HG03108 (cell line): Measurements from ENCODE around the gene DPP6.

ENCODE experiments used
- ATAC-seq: cut with Tn5 transposase; IDR thresholded peaks from one replicate; pipeline ENCODE4 v1.9.1; 2021; ENCODE audit warnings: moderate library complexity; ENCODE audit not compliant: unreplicated experiment

Gene DPP6

GRCh38 chr7:154330318-154330717 lies 278.1 kb downstream of the DPP6 start:
- ATAC-seq, result no peak

DNA sequence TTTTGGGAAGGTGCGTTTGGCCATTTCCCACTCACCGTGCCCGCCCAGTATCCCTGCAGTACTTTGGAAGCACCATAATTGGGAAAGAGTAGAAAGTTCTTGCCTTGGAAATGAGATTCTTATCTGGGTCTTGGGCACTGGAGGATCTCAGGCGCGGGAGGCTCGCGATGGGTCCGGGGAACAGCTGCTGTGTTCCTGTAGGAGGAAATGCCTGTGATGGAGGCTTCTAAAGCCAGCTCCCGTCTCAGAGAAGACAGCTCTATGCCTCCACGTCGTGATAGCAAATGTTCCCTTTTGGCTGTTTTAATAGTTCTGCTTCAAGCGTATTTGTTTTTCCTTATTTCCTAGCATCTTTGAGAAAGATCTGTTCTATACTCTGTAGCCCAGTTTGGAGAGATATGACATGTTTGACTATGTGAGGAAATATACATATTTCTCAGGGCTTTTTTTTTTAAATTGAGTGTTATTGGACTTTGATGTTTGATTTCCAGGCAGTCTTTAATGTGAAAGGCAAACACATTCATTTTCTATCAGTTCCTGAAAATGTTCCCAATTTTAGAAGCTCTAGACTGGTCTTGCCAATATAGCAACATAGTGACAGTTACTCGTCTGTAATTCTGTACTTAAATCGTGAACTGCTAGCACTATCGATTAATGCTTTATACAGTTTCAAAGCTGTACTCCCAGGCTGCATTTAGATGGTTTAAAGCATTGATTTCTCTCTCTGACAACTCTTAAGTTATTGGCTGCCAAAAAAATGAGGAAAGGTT lies 280.8 kb downstream of the DPP6 start:
- ATAC-seq, result no peak

DNA sequence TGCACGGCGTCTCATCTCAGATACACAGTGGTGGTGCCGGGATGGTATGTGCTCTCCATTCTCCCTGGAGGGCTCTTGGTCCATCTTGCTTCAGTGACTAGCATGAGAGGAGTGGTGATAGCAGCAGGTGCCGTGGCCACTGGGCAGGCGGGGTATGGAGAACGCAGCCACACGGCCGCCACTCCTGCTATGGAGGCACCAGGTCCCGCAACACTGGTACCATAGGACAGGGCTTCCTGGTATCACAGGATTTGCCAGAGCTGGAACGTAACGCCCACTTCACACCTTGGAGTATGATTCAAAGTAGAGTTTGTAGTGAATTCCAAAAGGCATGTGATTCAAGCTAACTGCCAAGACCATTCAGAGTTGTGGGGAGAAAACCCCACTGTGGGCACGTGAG lies 284.1 kb downstream of the DPP6 start:
- no peak for ATAC-seq

GRCh38 chr7:154338701-154339506 lies 286.7 kb downstream of the DPP6 start:
- no peak for ATAC-seq

- no peak for ATAC-seq
Observed at GRCh38 chr7:154342971-154343633, 290.9 kb downstream of the DPP6 start.

GRCh38 chr7:154343778-154344412 lies 291.7 kb downstream of the DPP6 start:
- ATAC-seq, result no peak

DNA sequence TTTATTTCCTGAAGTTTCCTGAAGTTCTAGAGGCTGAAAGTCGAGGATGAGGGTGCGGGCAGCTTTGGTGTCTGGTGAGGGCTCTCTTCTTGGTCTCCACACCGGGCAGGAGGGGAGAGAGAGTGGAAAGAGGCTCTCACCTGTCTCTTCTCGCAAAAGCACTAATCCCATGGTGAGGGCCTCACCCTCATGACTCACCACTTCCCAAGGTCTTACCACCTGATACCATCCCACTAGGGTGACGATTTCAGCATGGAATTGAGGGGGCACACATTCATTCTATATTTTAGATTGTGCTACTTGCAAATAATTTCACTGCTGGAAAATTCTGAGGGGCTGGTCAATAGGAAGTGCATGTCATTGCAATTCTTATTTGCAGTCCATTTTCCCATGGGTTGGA lies 292.9 kb downstream of the DPP6 start:
- no peak for ATAC-seq

GRCh38 chr7:154347700-154348266 lies 295.6 kb downstream of the DPP6 start:
- ATAC-seq, result no peak

GRCh38 chr7:154350892-154351291 lies 298.7 kb downstream of the DPP6 start:
- no peak for ATAC-seq

- ATAC-seq, result no peak
Observed at GRCh38 chr7:154353355-154353767, 301.2 kb downstream of the DPP6 start.

DNA sequence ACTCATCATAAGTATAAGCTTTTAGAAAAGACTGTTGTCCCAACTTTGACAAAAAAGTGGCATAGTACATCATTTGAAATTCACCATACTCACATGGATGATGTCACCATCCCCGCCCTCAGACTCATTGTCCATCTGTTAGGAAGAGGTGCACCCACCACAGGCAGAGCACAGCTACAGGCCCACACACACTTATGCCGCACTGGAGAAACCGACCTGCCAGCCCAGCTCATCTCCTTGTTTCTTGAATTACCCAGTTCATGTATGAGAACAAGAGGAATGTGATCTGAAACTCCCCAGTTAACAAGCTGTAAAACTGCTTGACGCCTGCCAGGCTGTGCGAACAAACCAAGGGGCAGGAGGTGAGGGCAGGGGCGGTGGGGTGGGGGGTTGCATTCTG lies 312.0 kb downstream of the DPP6 start:
- no peak for ATAC-seq

GRCh38 chr7:154371424-154371823 lies 319.2 kb downstream of the DPP6 start:
- no peak for ATAC-seq

DNA sequence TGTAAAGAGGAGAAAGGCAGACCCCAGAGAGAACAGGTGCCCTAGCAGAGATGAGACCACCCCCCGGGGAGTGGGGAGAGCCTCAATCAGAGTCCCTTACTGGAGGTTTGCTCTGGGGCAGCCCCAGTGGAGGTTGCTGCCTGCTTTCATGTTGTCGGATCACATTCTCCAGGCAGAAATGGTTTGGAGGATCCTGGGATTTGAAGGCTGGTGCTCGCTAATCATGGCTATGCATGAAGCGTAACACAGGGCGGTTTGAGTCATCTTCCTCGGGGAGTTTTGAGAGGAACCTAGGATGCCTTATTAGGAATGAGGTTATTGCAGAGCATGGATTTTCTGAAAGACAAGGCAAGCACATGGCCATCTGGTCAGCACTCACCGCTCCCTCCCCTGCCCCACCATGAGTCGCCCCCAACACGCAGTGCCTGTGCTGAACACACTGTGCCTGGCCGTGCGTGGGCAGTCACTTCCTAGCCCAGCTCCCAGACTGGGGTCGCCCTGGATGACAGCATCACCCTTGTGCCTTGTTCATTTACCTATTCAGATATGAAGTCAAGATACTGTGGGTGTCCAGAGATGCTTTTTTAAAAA lies 319.9 kb downstream of the DPP6 start:
- ATAC-seq, result no peak

- no peak for ATAC-seq
Observed at GRCh38 chr7:154373956-154374355, 321.8 kb downstream of the DPP6 start.

GRCh38 chr7:154375956-154376355 lies 323.8 kb downstream of the DPP6 start:
- no peak for ATAC-seq

DNA sequence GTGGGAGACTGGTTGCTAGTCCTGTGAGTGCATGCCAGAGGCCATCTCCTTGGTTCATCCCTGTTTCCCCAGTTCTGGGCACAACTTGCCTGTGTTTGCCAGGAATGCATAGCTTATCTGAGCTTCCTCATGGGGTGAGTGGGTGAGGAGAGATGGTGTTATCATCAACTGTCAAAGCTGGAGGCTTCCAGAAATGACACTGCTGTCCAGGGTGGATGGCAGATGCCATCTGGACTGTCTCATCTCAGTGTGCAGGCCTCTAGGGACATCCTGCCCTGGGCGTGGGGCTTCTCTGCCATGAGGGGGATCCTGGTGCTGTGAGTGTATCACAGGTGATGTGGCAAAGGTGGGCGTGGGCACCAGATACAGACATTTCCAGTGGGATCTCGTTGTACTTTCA lies 328.6 kb downstream of the DPP6 start:
- ATAC-seq, result no peak

DNA sequence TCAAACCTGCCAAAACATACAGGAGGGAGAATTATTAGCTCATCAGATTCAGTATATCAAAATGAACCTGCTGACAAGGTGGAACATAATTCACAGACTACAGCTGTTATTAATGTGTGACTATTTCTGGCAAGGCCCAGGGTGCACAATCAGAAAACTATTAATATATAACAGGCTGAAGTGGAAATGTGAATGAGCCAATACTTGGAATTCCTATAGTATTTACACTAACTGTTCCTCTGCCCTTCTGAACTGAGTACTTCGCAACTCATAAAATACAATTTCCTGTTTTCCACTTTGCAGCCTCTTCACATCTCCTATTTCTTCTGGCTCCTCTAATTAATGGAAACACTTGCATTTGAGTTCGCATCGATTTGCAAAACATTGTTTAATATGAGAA lies 330.8 kb downstream of the DPP6 start:
- no peak for ATAC-seq

DNA sequence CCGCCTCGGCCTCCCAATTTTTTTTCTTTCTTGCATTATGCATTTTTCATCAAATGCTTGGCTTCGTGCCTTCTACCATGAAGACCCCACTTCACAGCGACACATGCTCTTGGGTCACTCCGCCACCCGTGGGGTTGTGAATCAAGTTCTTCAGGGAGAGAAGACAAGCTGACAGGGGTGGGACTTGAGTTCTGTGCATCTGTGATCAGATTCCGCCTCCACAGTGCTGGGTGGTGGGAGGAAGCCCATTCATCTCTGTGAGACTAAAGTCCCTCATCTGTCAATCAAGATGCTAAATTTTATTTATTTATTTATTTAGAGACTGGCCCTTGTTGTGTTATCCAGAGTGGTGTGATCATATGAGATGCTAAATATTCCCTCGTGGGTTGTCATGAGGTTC lies 333.0 kb downstream of the DPP6 start:
- no peak for ATAC-seq

DNA sequence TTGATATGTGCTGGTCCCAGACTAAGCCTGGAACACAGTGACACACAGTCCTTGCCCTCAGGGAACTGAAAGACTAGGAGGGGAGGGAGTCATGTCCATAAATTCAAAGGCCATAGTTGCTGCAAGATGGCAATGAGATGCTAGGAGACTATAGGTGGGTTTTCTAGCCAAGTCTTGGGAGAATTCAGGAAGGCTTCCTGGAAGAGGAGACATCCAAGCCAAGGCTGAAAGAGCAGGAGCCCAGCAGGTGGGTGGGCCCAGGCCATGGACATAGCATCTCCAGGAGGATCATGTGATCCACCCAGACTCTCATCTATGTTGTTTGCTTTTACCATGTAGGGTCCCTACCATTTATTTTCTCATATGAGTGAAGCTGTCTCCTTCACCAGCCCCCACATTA lies 335.1 kb downstream of the DPP6 start:
- ATAC-seq, result no peak

DNA sequence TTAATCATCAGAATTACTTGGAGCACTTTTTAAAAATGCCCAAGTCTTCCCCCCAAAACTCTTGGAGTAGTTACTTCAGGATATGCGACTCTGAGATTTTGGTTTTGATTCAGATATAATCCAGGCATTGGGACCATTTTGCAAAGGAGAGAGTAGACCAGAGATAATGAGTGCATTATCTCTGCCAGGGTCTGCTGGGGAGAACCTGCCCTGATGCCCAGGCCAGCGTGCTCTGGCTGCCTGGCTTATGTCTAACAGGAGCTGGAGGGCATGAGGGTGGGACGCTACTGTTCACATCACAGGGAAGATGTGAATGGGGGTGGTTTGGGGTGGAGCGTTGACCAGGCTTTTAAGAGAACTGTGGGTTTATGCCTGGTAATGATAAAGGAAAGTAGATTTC lies 336.2 kb downstream of the DPP6 start:
- ATAC-seq, result no peak

DNA sequence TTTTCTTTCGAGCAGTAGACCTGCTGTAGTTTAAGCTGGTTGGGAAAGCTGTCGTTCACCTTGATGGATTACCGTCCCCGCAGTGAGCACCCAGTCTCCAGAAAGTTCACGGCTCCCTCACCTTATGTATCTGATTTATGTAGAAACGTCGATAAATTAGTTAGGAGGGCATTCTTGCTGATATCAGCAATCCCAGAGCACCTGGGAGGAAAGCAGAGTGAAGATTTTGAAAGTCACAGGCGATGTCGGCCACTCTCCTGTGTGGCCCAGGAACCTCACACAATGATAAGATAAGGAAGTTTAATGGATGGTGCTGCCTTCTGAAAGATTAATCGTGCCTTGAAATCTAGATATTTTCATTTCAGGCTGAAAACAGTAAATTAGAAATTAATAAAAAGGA lies 336.8 kb downstream of the DPP6 start:
- no peak for ATAC-seq
